MV-4-11 (cell line): ENCODE measurements around the gene WDR31.
A peak's percentile ranks its signal among the peaks of the same experiment; 100 is the strongest.
"Not testable (repeated sequence)": the region's sequence is repeated elsewhere in the genome, so short reads cannot be mapped to it uniquely, and the experiment has no call there.

Experiments
- DNase-seq: peaks from one replicate; lab custom pipeline; 2025; lab: John Stamatoyannopoulos, UW

WDR31 gene

DNA sequence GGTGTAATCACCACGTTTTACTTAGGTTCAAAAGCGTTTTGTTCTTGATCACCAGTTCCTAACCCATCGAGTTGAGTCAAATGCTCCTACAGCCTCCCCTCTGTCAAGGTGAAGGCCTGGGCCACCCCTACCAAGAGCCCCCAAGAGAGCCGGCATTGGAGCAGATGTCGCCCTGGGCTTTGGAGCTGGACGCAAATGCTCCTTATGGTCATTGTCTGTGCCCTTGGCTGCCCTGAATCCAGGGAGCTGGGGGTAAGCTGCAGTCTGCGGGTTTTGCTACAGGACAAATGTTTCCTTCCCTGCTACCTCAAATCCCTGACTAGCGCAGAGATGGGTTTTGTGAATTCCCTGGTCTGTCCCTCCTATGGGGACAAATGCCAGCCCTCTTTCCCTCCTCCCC, 41.8 kb downstream of the WDR31 start:
- DNase-seq, result no peak

DNA sequence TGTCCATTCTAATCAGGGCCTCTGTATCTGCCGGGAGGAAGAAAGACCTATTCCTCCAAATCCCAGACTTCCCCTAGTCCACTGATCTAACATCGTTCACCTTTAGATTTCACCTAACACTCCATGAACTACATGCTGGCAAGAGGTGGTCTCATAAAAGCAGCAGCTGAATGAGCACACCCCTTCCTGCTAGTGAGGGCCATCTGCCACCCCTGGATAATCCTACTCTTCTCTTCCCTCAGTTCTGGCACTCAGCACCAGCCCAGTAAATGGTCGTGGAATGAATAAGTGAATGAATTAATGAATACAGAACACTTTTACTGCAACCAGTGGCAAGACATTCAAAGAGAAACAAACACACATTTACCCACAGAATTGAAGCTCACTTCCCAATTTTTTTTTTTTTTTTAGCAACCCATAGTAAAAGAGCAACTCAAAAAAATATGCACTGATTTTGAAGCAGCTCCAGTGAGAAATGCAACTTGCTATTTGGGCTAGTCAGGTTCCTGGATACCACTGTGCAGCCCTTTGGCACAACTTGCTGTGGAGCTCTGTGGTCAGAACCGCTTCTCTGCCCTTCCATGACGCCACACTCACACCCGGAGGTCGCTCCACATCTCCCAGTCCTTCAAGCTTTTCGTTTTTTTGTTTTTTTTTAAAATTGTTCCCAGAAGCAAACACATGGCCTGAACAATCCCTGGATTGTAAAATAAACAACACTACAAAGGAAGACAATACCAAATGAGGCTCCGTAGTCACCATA, 43.1 kb downstream of the WDR31 start:
- DNase-seq, result peak; percentile 17

DNA sequence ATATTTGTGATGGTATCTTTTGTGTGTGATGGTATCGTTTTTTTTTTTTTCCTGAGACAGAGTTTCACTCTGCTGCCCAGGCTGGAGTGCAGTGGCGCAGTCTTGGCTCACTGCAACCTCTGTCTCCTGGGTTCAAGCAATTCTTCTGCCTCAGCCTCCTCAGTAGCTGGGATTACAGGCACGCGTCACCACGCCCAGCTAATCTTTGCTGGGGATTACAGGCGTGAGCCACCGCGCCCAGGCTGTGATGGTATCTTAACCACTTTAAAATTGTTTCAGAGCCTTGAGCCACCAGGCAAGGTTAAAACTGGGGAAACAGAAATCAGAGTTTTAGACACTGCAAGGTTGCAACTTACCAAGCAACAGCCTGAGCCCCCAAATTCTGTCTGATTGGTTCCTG, 43.8 kb downstream of the WDR31 start:
- not testable (repeated sequence) for DNase-seq

DNA sequence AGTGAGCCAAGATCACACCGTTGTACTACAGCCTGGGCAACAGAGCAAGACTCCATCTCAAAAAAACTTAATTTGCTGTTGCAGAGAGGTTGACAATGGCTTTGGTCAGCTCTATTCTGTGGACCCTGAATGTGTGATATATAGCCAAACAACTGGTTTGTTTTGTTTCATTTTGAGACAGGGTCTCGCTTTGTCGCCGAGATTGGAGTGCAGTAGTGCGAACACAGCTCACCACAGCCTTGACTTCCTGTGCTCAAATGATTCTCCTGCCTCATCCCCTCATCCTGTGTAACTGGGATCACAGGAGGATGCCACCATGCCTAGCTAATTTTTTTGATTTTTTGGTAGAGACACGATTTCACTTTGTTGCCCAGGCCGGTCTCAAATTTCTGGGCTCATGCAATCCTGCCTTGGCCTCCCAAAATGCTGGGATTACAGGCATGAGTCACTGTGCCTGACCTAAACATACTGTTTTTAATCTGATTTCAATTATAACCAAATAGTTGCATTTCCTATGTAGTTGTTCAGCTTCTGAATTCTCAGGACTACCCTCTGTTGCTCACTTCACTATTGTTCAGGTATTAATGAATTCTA, 46.7 kb downstream of the WDR31 start:
- DNase-seq, result no peak

DNA sequence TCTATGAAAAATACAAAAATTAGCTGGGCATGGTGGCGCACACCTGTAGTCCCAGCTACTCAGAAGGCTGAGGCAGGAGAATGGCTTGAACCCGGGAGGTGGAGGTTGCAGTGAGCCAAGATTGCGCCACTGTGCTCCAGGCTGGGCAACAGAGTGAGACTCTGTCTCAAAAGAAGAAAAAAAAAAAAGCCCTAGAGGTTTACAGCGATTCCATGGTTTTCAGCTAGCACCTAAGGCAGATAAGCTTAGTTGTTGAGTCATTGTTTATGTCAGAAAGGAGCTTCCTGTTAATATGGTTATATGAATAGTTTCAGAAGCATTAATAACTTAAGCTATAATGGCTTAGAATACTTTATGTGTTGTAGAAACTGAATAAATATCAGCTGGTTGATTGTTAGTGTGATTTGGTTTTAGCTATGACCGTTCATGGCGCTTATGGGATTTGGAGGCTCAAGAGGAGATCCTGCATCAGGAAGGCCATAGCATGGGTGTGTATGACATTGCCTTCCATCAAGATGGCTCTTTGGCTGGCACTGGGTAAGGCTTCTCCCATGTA, 49.9 kb downstream of the WDR31 start:
- no peak for DNase-seq

DNA sequence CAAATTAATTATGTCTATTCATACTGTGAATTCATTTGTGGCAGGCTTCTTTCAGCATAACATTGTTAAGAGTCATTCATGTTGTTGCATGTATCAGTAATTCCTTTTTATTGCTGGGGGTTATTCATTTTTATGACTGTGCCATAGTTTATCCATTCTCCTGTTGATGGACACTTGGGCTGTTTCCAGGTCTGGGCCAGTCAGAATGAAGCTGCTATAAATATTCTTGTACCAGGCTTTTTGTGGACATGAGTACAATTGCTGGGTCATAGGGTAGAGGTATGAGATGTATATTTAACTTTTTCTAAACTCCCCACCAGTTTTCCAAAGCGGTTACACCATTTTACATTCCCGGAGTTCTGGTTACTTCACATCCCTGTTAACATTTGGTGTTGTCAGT, 51.0 kb downstream of the WDR31 start:
- no peak for DNase-seq

DNA sequence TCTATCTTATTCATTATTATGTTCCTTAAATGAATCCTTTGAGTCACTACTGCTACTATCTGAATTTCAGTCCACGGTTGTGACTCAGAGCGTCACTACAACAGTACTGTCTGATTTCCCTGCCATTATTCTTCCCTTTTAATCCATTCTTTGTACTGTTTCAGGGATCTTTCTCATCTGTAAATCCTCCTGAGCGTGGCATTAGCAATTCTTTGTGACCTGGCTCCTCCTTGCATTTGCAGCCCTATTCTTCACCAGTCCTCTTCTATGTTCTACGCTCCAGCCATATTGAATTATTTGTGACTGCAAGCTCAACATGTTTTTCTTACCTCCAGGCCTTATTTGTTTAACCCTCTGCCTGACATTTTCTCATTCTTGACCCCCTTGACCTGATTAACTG, 58.7 kb downstream of the WDR31 start:
- no peak for DNase-seq

DNA sequence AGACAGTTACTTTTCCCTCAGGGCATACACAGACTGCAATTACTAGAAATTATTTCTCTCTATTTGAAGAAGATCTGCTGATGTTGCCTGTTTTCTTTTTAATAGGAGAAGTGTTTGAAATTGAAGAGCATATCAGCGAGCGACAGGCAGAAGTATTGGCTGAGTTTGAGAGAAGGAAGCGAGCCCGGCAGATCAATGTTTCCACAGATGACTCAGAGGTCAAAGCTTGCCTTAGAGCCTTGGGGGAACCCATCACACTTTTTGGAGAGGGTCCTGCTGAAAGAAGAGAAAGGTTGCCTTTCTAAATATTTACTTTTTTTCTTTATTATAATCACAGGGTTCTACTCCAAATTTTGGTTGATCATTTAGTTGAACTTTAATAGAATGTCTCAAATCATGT, 61.2 kb downstream of the WDR31 start:
- DNase-seq, result no peak

DNA sequence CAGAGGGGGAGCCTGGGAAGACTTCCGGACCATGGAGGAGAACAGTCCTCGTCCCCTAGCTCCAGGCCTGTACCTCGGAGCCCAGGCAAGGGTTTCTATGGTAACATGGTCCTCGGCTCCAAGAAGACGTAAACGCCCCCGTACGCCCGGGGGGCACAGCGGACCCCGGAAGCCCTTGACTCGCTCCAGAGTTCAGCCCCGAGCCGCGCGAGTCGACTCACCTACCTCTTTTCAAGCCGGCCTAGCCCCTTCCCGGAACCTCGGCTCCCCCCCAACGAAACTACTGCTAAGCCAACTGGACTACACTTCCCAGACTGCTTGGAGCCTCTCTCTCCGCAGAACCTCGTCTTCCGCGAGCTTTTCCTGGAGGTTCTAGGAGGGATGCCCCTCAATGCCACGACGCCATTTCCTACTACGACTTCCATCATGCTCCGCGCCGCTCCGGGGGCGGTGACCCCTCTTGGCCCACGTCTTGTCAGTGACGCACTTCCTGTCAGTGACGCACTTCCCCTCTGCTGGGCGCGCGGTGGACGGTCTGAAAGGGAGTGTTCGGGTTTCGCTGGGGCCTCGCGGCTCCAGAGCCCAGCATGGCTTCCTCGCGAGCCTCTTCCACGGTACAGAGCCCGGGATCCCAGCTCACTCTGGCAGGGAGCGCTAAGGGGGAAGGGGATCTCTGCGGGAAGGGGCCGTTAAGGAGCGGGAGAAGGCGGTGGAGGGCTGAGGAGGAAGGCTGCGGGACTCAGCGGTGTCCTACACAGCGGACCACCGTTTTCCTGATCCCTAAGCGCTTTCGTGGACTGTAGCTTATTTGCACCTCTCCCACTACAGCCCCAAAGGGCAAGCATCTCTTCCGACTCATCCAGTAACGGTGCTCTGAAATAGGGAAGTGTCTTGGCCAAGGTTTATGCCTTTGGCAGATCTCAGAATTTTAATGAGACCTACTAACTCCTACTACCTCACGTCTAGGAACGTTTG, 64.6 kb downstream of the WDR31 start, which contains the start of the genes CDC26 and PRPF4:
Gene CDC26, minus strand, starts transcription at position 416 of the 975 bp plus-strand sequence. CDS start 3,065 bp downstream, outside the sequence.
Gene PRPF4, plus strand, starts transcription at position 502 of the 975 bp plus-strand sequence. Its CDS starts 86 bp downstream, at position 588.
- DNase-seq, result peak; percentile 96

DNA sequence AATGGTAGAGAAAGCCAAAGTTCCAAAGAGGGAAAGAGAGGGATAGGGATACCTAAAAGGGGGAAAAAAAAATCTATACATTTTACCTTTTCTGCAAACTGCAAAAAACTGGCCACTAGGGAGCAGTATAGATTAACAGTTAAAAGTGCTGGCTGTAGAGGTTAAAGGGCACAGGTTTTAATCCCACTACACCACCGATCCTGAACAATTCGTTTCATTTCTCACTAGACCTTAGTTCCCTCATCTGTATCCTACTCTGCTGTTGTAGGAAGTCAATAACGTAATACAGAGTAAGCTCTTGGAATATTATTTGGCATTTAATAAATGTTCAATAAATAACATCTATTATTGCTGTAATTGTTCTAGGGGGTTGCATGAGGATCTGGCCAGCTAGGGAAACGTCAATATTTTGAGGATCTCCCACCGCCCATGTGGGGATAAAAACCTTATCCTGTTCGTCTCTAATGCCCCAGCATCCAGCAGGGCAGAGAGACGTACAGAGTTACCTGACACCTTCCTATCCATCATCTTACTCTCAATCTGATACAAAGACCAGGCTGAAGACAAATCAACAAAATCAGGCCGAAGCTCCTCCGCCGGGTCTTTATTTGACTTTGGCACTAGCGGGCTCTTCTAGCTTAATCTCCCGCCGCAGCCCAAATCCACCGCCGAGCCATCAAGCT, 65.5 kb downstream of the WDR31 start:
- DNase-seq, result peak; percentile 74

DNA sequence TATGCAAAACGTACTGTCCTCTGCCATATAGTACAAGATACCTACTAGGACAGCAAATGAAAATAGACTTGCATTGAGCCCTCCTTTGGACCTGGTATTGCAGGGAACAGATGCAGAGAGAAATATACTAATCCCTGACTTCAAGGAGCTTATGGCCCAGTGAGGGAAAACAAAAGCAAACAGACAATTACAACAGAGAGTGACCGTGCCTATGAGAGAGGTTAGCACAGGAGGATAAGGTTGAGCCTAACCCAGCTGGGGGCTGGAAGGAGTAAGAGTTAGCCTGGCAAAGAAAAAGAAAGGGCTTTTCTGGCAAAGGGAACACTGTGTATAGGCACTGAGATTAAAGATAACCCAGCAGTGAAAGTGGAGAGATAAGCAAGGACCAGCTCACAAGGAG, 70.2 kb downstream of the WDR31 start:
- DNase-seq, result no peak

DNA sequence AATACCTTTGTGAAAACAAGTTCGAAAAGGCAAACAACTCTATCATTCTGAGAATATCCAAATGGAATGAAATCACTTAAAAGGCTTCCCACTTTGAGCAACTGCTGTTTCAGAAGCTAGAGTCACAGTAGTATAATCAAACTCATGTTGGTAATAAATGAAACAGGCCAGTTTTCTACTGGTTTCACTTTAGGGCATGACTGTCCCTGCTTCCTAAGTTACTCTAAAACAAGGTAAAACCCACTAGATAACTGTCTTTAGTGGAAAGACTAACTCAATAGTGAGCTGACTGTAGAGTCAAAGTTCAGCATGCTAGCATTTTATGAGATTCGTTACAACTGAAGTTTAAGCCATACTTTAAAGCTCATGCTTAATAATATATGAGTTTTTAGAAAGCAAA, 70.7 kb downstream of the WDR31 start:
- DNase-seq, result no peak

DNA sequence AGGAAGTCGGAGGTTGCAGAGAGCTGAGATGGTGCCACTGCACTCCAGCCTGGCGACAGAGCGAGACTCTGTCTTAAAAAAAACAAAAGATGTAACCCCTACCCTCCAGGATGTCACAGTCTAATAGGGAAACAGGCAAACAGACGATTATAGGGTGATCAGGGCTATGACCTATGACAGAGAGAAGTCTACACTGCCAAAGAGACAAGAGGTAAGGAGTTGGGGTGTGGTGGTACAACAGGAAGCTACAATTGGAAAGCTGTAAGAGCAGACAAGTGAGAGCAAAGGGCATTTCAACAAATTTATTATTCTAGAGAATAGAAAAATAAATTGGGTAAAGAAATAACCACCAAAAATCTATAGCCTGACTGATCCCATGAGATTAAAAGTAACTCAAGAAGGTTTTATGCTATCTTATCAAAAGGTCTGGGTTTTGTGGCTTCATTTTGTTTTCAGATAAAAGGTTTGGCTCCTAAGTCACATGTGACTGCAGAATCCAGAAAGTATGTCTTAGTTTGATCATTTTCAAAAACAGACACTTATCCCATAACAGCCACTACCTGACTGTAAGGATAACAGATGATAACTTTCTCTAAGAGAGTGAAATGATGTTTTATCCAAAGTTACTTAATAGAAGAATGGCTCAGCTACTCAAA, 72.0 kb downstream of the WDR31 start:
- DNase-seq, result no peak

DNA sequence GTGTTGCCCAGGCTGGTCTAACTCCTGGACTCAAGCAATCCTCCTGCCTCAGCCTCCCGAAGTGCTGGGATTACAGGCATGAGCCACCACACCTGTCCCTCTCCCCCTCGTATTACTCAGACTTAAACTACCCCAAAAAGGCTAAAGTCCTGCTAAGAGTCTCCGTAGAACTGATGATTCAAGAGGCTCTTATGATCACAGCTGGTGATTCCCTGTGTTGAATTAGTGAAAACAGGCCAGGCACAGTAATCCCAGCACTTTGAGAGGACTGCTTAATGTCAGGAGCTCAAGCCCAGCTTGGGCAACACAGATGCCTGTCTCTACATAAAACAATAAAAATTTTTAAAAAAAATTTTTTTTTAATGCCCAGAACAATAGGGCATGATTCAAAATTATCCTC, 73.9 kb downstream of the WDR31 start:
- DNase-seq, result no peak
